ENCODE data around the gene BAX. TPM values are rescaled to one million over a fixed set of nuclear protein-coding genes. Genes with fewer than 3 reads are reported as not detected.

The BAX gene
- polyA plus RNA-seq, 2 of the 4 experiments (the other 2 are of a cell fraction), result 134 to 299 TPM

- Histone ChIP-seq H3K4me2 (no peak overlapping the region), H3K9me3 (no peaks in the 10 kb centered on the region), H3K4me1 (no peaks in the 10 kb centered on the region), H3K27ac (no peak overlapping the region), H3K4me3 (no peak overlapping the region)
- FAIRE-seq (no peak), DNase-seq (ENCODE audit: low read depth in 1 of 2, low spot score in 1 of 2) (no peak), ATAC-seq (no peak)
- 89% methylated on average over 17 of the region's 17 CpGs for WGBS (ENCODE audit: missing lambda C conversion rate)
- TF ChIP-seq BHLHE40 (IDR thresholded peaks at IDR 0.05; ENCODE audit: low read depth, low read length) (no peak), RARB (CRISPR knock-in tag; IDR thresholded peaks at IDR 0.05) (no peak), RAD21 (conservative IDR thresholded peaks at IDR 0.05 in 1 of 2, IDR thresholded peaks at IDR 0.05 in 1 of 2) (no peak), POLR2AphosphoS2 (conservative IDR thresholded peaks at IDR 0.05; ENCODE audit: low read length) (no peak), HDAC2 (IDR thresholded peaks at IDR 0.05) (no peak)
- TF ChIP-seq, protein P1, sequence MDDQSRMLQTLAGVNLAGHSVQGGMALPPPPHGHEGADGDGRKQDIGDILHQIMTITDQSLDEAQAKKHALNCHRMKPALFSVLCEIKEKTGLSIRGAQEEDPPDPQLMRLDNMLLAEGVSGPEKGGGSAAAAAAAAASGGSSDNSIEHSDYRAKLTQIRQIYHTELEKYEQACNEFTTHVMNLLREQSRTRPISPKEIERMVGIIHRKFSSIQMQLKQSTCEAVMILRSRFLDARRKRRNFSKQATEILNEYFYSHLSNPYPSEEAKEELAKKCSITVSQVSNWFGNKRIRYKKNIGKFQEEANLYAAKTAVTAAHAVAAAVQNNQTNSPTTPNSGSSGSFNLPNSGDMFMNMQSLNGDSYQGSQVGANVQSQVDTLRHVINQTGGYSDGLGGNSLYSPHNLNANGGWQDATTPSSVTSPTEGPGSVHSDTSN (IDR thresholded peaks at IDR 0.05), result no peak
- TF ChIP-seq, protein P2, sequence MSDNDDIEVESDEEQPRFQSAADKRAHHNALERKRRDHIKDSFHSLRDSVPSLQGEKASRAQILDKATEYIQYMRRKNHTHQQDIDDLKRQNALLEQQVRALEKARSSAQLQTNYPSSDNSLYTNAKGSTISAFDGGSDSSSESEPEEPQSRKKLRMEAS (IDR thresholded peaks at IDR 0.05), result no peak
- ChIA-PET POLR2A (no interaction called here), CTCF (interaction anchor here (1.5 to 21.8 kb wide), 2 partner anchors 16 to 40 kb away, joined by 3 to 408 read pairs; partner anchors contain the start of genes GYS1 and RUVBL2)
Measured at GRCh38 chr19:49011194-49011593, 56.5 kb downstream of the BAX start.

Small RNAs within 50 kb of the gene (small RNA-seq; reads per million reads assigned to genes)
- 0 reads per million in 6 experiments for gene AC026803.1
- gene MIR6798, result 0 reads per million in 6 experiments

Other genes starting within 250 kb of the BAX start
- 0.45 and 0.52 TPM in 2 replicates for gene MAMSTR, start 235.2 kb upstream of the BAX start, polyA plus RNA-seq (2011; rRNA removed)
- 0.33 to 0.44 TPM (median 0.40 TPM) in 3 replicates for gene MAMSTR, start 235.2 kb upstream of the BAX start, polyA plus RNA-seq (2017; fragmentation: RNase III; extraction: RNeasy Plus Mini Kit Qiagen cat#74134 plus additional on column Dnase treatment)
- gene RASIP1, start 214.3 kb upstream of the BAX start, polyA plus RNA-seq (2011; rRNA removed), result 0.33 and 0.40 TPM in 2 replicates
- gene RASIP1, start 214.3 kb upstream of the BAX start, polyA plus RNA-seq (2017; fragmentation: RNase III; extraction: RNeasy Plus Mini Kit Qiagen cat#74134 plus additional on column Dnase treatment), result 0.36 to 0.62 TPM (median 0.45 TPM) in 3 replicates
- gene IZUMO1, start 208.0 kb upstream of the BAX start, polyA plus RNA-seq (2011; rRNA removed), result not detected in 2 replicates
- not detected in 3 replicates for gene IZUMO1, start 208.0 kb upstream of the BAX start, polyA plus RNA-seq (2017; fragmentation: RNase III; extraction: RNeasy Plus Mini Kit Qiagen cat#74134 plus additional on column Dnase treatment)
- gene FUT1, start 202.2 kb upstream of the BAX start, polyA plus RNA-seq (2011; rRNA removed), result 1.4 and 1.5 TPM in 2 replicates
- 0.05 to 0.13 TPM (median 0.09 TPM) in 3 replicates for gene FUT1, start 202.2 kb upstream of the BAX start, polyA plus RNA-seq (2017; fragmentation: RNase III; extraction: RNeasy Plus Mini Kit Qiagen cat#74134 plus additional on column Dnase treatment)
- 0.06 TPM in 1 of 2 replicates, not detected in the other for gene FGF21, start 199.4 kb upstream of the BAX start, polyA plus RNA-seq (2011; rRNA removed)
- gene FGF21, start 199.4 kb upstream of the BAX start, polyA plus RNA-seq (2017; fragmentation: RNase III; extraction: RNeasy Plus Mini Kit Qiagen cat#74134 plus additional on column Dnase treatment), result not detected in 3 replicates
- gene BCAT2, start 143.8 kb upstream of the BAX start, polyA plus RNA-seq (2011; rRNA removed), result 30.4 and 31.9 TPM in 2 replicates
- gene BCAT2, start 143.8 kb upstream of the BAX start, polyA plus RNA-seq (2017; fragmentation: RNase III; extraction: RNeasy Plus Mini Kit Qiagen cat#74134 plus additional on column Dnase treatment), result 46.4 to 47.9 TPM (median 47.2 TPM) in 3 replicates
- gene HSD17B14, start 118.4 kb upstream of the BAX start, polyA plus RNA-seq (2011; rRNA removed), result 8.1 and 11.1 TPM in 2 replicates
- gene HSD17B14, start 118.4 kb upstream of the BAX start, polyA plus RNA-seq (2017; fragmentation: RNase III; extraction: RNeasy Plus Mini Kit Qiagen cat#74134 plus additional on column Dnase treatment), result 10.6 to 20.9 TPM (median 19.5 TPM) in 3 replicates
- gene PLEKHA4, start 86.3 kb upstream of the BAX start, polyA plus RNA-seq (2011; rRNA removed), result 0.34 and 0.42 TPM in 2 replicates
- 0.46 to 0.78 TPM (median 0.47 TPM) in 3 replicates for gene PLEKHA4, start 86.3 kb upstream of the BAX start, polyA plus RNA-seq (2017; fragmentation: RNase III; extraction: RNeasy Plus Mini Kit Qiagen cat#74134 plus additional on column Dnase treatment)
- gene PPP1R15A, start 82.5 kb upstream of the BAX start, polyA plus RNA-seq (2011; rRNA removed), result 49.0 and 74.2 TPM in 2 replicates
- 28.1 to 29.7 TPM (median 29.2 TPM) in 3 replicates for gene PPP1R15A, start 82.5 kb upstream of the BAX start, polyA plus RNA-seq (2017; fragmentation: RNase III; extraction: RNeasy Plus Mini Kit Qiagen cat#74134 plus additional on column Dnase treatment)
- gene TULP2, start 56.1 kb upstream of the BAX start, polyA plus RNA-seq (2011; rRNA removed), result not detected in 2 replicates
- not detected in 3 replicates for gene TULP2, start 56.1 kb upstream of the BAX start, polyA plus RNA-seq (2017; fragmentation: RNase III; extraction: RNeasy Plus Mini Kit Qiagen cat#74134 plus additional on column Dnase treatment)
- 58.5 and 79.5 TPM in 2 replicates for gene NUCB1, start 54.6 kb upstream of the BAX start, polyA plus RNA-seq (2011; rRNA removed)
- gene NUCB1, start 54.6 kb upstream of the BAX start, polyA plus RNA-seq (2017; fragmentation: RNase III; extraction: RNeasy Plus Mini Kit Qiagen cat#74134 plus additional on column Dnase treatment), result 154 to 182 TPM (median 174 TPM) in 3 replicates
- gene DHDH, start 21.2 kb upstream of the BAX start, polyA plus RNA-seq (2011; rRNA removed), result 0.60 and 0.78 TPM in 2 replicates
- 1.1 to 1.2 TPM (median 1.2 TPM) in 3 replicates for gene DHDH, start 21.2 kb upstream of the BAX start, polyA plus RNA-seq (2017; fragmentation: RNase III; extraction: RNeasy Plus Mini Kit Qiagen cat#74134 plus additional on column Dnase treatment)
- 4,743 and 7,067 TPM in 2 replicates for gene FTL, start 10.4 kb downstream of the BAX start, polyA plus RNA-seq (2011; rRNA removed)
- 12,141 to 13,930 TPM (median 13,921 TPM) in 3 replicates for gene FTL, start 10.4 kb downstream of the BAX start, polyA plus RNA-seq (2017; fragmentation: RNase III; extraction: RNeasy Plus Mini Kit Qiagen cat#74134 plus additional on column Dnase treatment)
- 10.3 and 16.4 TPM in 2 replicates for gene GYS1, start 38.4 kb downstream of the BAX start, polyA plus RNA-seq (2011; rRNA removed)
- 23.8 to 25.0 TPM (median 24.8 TPM) in 3 replicates for gene GYS1, start 38.4 kb downstream of the BAX start, polyA plus RNA-seq (2017; fragmentation: RNase III; extraction: RNeasy Plus Mini Kit Qiagen cat#74134 plus additional on column Dnase treatment)
- 146 and 186 TPM in 2 replicates for gene RUVBL2, start 39.0 kb downstream of the BAX start, polyA plus RNA-seq (2011; rRNA removed)
- gene RUVBL2, start 39.0 kb downstream of the BAX start, polyA plus RNA-seq (2017; fragmentation: RNase III; extraction: RNeasy Plus Mini Kit Qiagen cat#74134 plus additional on column Dnase treatment), result 213 to 274 TPM (median 225 TPM) in 3 replicates
- gene LHB, start 62.2 kb downstream of the BAX start, polyA plus RNA-seq (2011; rRNA removed), result not detected in 2 replicates
- gene LHB, start 62.2 kb downstream of the BAX start, polyA plus RNA-seq (2017; fragmentation: RNase III; extraction: RNeasy Plus Mini Kit Qiagen cat#74134 plus additional on column Dnase treatment), result 0.22 TPM in 1 of 3 replicates, not detected in the others
- not detected in 2 replicates for gene CGB3, start 69.5 kb downstream of the BAX start, polyA plus RNA-seq (2011; rRNA removed)
- 0.13 to 0.28 TPM in 2 of 3 replicates, not detected in the other for gene CGB3, start 69.5 kb downstream of the BAX start, polyA plus RNA-seq (2017; fragmentation: RNase III; extraction: RNeasy Plus Mini Kit Qiagen cat#74134 plus additional on column Dnase treatment)
- not detected in 2 replicates for gene CGB2, start 77.0 kb downstream of the BAX start, polyA plus RNA-seq (2011; rRNA removed)
- gene CGB2, start 77.0 kb downstream of the BAX start, polyA plus RNA-seq (2017; fragmentation: RNase III; extraction: RNeasy Plus Mini Kit Qiagen cat#74134 plus additional on column Dnase treatment), result not detected in 3 replicates
- not detected in 2 replicates for gene CGB1, start 82.0 kb downstream of the BAX start, polyA plus RNA-seq (2011; rRNA removed)
- gene CGB1, start 82.0 kb downstream of the BAX start, polyA plus RNA-seq (2017; fragmentation: RNase III; extraction: RNeasy Plus Mini Kit Qiagen cat#74134 plus additional on column Dnase treatment), result 0.13 TPM in 1 of 3 replicates, not detected in the others
- gene CGB5, start 89.0 kb downstream of the BAX start, polyA plus RNA-seq (2011; rRNA removed), result 0.15 and 0.23 TPM in 2 replicates
- 0.53 to 0.94 TPM (median 0.71 TPM) in 3 replicates for gene CGB5, start 89.0 kb downstream of the BAX start, polyA plus RNA-seq (2017; fragmentation: RNase III; extraction: RNeasy Plus Mini Kit Qiagen cat#74134 plus additional on column Dnase treatment)
- gene CGB8, start 94.2 kb downstream of the BAX start, polyA plus RNA-seq (2011; rRNA removed), result 0.63 and 0.95 TPM in 2 replicates
- gene CGB8, start 94.2 kb downstream of the BAX start, polyA plus RNA-seq (2017; fragmentation: RNase III; extraction: RNeasy Plus Mini Kit Qiagen cat#74134 plus additional on column Dnase treatment), result 2.0 to 2.7 TPM (median 2.4 TPM) in 3 replicates
- gene CGB7, start 102.9 kb downstream of the BAX start, polyA plus RNA-seq (2011; rRNA removed), result 0.34 and 0.56 TPM in 2 replicates
- gene CGB7, start 102.9 kb downstream of the BAX start, polyA plus RNA-seq (2017; fragmentation: RNase III; extraction: RNeasy Plus Mini Kit Qiagen cat#74134 plus additional on column Dnase treatment), result 0.63 to 0.88 TPM (median 0.79 TPM) in 3 replicates
- gene NTF4, start 109.9 kb downstream of the BAX start, polyA plus RNA-seq (2011; rRNA removed), result 0.34 and 0.37 TPM in 2 replicates
- 1.0 to 2.4 TPM (median 1.7 TPM) in 3 replicates for gene NTF4, start 109.9 kb downstream of the BAX start, polyA plus RNA-seq (2017; fragmentation: RNase III; extraction: RNeasy Plus Mini Kit Qiagen cat#74134 plus additional on column Dnase treatment)
- not detected in 2 replicates for gene KCNA7, start 117.8 kb downstream of the BAX start, polyA plus RNA-seq (2011; rRNA removed)
- gene KCNA7, start 117.8 kb downstream of the BAX start, polyA plus RNA-seq (2017; fragmentation: RNase III; extraction: RNeasy Plus Mini Kit Qiagen cat#74134 plus additional on column Dnase treatment), result not detected in 3 replicates
- 214 and 220 TPM in 2 replicates for gene SNRNP70, start 130.6 kb downstream of the BAX start, polyA plus RNA-seq (2011; rRNA removed)
- gene SNRNP70, start 130.6 kb downstream of the BAX start, polyA plus RNA-seq (2017; fragmentation: RNase III; extraction: RNeasy Plus Mini Kit Qiagen cat#74134 plus additional on column Dnase treatment), result 338 to 350 TPM (median 342 TPM) in 3 replicates
- gene LIN7B, start 159.5 kb downstream of the BAX start, polyA plus RNA-seq (2011; rRNA removed), result 4.6 and 5.4 TPM in 2 replicates
- 7.1 to 8.3 TPM (median 8.0 TPM) in 3 replicates for gene LIN7B, start 159.5 kb downstream of the BAX start, polyA plus RNA-seq (2017; fragmentation: RNase III; extraction: RNeasy Plus Mini Kit Qiagen cat#74134 plus additional on column Dnase treatment)
- gene C19orf73, start 164.3 kb downstream of the BAX start, polyA plus RNA-seq (2011; rRNA removed), result 1.4 and 1.8 TPM in 2 replicates
- gene C19orf73, start 164.3 kb downstream of the BAX start, polyA plus RNA-seq (2017; fragmentation: RNase III; extraction: RNeasy Plus Mini Kit Qiagen cat#74134 plus additional on column Dnase treatment), result 1.7 to 2.2 TPM (median 1.7 TPM) in 3 replicates
- 2.5 and 3.2 TPM in 2 replicates for gene PPFIA3, start 164.7 kb downstream of the BAX start, polyA plus RNA-seq (2011; rRNA removed)
- 6.5 to 8.0 TPM (median 7.3 TPM) in 3 replicates for gene PPFIA3, start 164.7 kb downstream of the BAX start, polyA plus RNA-seq (2017; fragmentation: RNase III; extraction: RNeasy Plus Mini Kit Qiagen cat#74134 plus additional on column Dnase treatment)
- 0.04 TPM in 1 of 2 replicates, not detected in the other for gene HRC, start 200.5 kb downstream of the BAX start, polyA plus RNA-seq (2011; rRNA removed)
- 0.04 to 0.05 TPM in 2 of 3 replicates, not detected in the other for gene HRC, start 200.5 kb downstream of the BAX start, polyA plus RNA-seq (2017; fragmentation: RNase III; extraction: RNeasy Plus Mini Kit Qiagen cat#74134 plus additional on column Dnase treatment)
- 4.7 and 4.9 TPM in 2 replicates for gene TRPM4, start 202.9 kb downstream of the BAX start, polyA plus RNA-seq (2011; rRNA removed)
- gene TRPM4, start 202.9 kb downstream of the BAX start, polyA plus RNA-seq (2017; fragmentation: RNase III; extraction: RNeasy Plus Mini Kit Qiagen cat#74134 plus additional on column Dnase treatment), result 8.4 to 9.4 TPM (median 9.1 TPM) in 3 replicates